Astrocyte of the spinal cord (primary cell): ENCODE results near the gene BCAN.

Source experiments
- DNase-seq: peaks from one replicate; pipeline ENCODE4 v3.0.0; 2011; ENCODE audit warnings: low read depth, low spot score
- H3K4me3 ChIP-seq: 2 replicates; pipeline ENCODE4 v1.5.1; 2011; ENCODE audit warnings: low read depth, mild to moderate bottlenecking, low read length, moderate library complexity
- in situ Hi-C: cut with HindIII; loops from 2 replicates; pipeline ENCODE4 v1.10.0; 2017; ENCODE audit warnings: low sequenced_read_pairs
- TF ChIP-seq, protein P1 (sequence below): IDR thresholded peaks from 2 replicates; pipeline ENCODE4 v1.5.1; 2012; ENCODE audit warnings: low read depth, mild to moderate bottlenecking, low read length, inconsistent platforms

Gene BCAN

DNA sequence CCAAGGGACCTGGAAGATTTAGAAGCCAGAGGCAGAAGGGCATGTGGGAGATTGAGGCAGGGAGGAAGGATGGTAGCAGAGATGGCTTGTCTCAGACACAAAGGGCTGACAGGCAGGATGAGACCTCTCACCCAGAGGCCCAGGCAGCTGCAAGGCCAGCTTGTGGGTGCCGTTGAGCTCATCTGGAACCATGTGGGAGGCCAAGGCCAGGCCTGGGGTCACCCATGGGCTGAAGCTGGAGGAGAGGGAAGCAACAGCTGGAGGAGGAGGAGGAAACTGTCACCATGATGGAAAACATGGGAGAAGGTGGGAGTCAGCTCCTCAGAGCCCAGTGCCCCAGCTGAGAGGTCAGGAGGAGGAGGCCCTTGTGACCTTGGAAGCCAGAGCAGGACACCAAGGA, 57.1 kb downstream of the BCAN start:
- DNase-seq: no peak
- H3K4me3 ChIP-seq: no peak overlapping the region
- in situ Hi-C loops: no loop called here
- TF ChIP-seq, protein P1, sequence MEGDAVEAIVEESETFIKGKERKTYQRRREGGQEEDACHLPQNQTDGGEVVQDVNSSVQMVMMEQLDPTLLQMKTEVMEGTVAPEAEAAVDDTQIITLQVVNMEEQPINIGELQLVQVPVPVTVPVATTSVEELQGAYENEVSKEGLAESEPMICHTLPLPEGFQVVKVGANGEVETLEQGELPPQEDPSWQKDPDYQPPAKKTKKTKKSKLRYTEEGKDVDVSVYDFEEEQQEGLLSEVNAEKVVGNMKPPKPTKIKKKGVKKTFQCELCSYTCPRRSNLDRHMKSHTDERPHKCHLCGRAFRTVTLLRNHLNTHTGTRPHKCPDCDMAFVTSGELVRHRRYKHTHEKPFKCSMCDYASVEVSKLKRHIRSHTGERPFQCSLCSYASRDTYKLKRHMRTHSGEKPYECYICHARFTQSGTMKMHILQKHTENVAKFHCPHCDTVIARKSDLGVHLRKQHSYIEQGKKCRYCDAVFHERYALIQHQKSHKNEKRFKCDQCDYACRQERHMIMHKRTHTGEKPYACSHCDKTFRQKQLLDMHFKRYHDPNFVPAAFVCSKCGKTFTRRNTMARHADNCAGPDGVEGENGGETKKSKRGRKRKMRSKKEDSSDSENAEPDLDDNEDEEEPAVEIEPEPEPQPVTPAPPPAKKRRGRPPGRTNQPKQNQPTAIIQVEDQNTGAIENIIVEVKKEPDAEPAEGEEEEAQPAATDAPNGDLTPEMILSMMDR: no peak

- in situ Hi-C loops: no loop called here
- H3K4me3 ChIP-seq: no peak overlapping the region
- TF ChIP-seq, protein P1: no peak
- DNase-seq: no peak
These were observed 59.0 kb downstream of the BCAN start for GRCh38 chr1:156700736-156701531.

GRCh38 chr1:156703336-156703735, 61.4 kb downstream of the BCAN start:
- no peak for DNase-seq
- TF ChIP-seq, protein P1: no peak
- in situ Hi-C loops: no loop called here
- H3K4me3 ChIP-seq: no peak overlapping the region

DNA sequence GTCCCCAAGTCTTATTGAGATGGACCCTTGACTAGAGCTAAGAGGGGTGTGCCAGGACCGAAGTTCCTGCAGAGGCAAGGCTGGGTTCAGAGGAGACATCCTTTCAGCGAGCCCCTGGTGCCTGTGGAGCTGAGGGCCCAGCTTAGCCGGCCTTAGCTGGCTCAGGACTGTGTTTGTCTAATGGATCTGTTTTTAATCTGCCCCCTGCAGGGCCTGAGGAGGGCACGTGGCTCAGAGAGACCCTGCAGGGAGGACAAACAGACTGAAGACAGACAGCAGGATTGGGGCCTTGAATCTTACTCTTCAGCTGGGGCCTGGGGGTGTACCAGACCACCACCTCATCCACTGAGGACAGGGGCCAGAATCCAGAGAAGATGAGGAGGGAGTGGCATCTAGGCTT, 61.8 kb downstream of the BCAN start:
- H3K4me3 ChIP-seq: no peak overlapping the region
- TF ChIP-seq, protein P1: no peak

GRCh38 chr1:156704166-156704711, 62.3 kb downstream of the BCAN start:
- TF ChIP-seq, protein P1: no peak
- DNase-seq: no peak
- in situ Hi-C loops: no loop called here
- peak overlapping the region; percentile 41 for H3K4me3 ChIP-seq

More for the DNA sequence above, 61.8 kb downstream of the BCAN start:
- in situ Hi-C loops: no loop called here
- DNase-seq: peak; percentile 51

DNA sequence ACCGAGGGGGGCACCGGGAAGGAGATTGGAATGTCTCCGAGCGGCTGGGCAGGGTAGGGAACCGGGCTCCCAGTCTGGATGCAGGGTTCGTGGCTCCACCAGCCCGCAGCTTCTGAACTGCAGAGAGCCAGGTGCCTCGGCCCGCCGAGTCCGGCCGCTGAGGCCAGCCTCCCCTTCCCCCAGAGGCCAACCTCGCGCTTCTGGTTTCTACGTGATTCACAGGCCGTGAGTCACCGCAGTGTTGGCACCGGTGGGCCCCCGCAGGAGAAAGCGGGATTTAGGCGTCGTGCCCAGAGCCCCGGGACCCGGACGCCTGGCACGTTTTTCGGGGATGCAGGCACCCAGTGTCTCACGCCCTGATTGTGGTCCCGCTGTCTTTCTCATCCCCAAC, 63.0 kb downstream of the BCAN start:
- TF ChIP-seq, protein P1: no peak
- in situ Hi-C loops: no loop called here
- peak overlapping the region; percentile 41 for H3K4me3 ChIP-seq
- peak; percentile 71 for DNase-seq
